Ovary (tissue), 9 donors: ENCODE results near the gene RADIL. TPM values are rescaled to one million over a fixed set of nuclear protein-coding genes. Genes with fewer than 3 reads are reported as not detected.

Experiments used
- DNase-seq, 5 donors: peaks; one replicate each; pipeline ENCODE4 v3.0.0-alpha.2; 2019 to 2020
- H3K27ac ChIP-seq, 2 donors: fragments of 200-600 bp; one replicate each; pipeline versions ENCODE4 v1.5.1 to v1.8.0; 2019 to 2022
- H3K27me3 ChIP-seq: fragments of 200-600 bp; one replicate; pipeline ENCODE4 v1.8.0; 2022
- H3K36me3 ChIP-seq: fragments of 200-600 bp; sonication (generic); one replicate; pipeline ENCODE4 v1.5.1; 2019
- H3K4me1 ChIP-seq: one replicate; pipeline ENCODE4 v1.8.1; 2013; ENCODE audit warnings: mild to moderate bottlenecking, moderate library complexity; ENCODE audit not compliant: insufficient read depth
- H3K4me3 ChIP-seq: fragments of 200-600 bp; sonication (generic); one replicate; pipeline ENCODE4 v1.5.1; 2017
- H3K9me3 ChIP-seq, 2 donors: fragments of 200-600 bp in 1 of 2; sonication (generic) in 1 of 2; one replicate each; pipeline versions ENCODE4 v1.5.1 to v1.8.1; 2013 to 2019; ENCODE audit warnings: mild to moderate bottlenecking in 1 of 2, moderate library complexity in 1 of 2
- CTCF ChIP-seq, 3 donors: fragments of 450-650 bp in 2 of 3; fragments of 200-600 bp in 1 of 3; IDR thresholded peaks; one replicate each; pipeline versions ENCODE4 v1.5.1 to v1.8.0; 2016 to 2022; ENCODE audit warnings: antibody characterized with exemption in 3 of 3, mild to moderate bottlenecking in 1 of 3
- EP300 ChIP-seq: sonication (generic); formaldehyde crosslinking; IDR thresholded peaks from one replicate; pipeline ENCODE4 v1.6.1; 2017; ENCODE audit warnings: antibody characterized with exemption
- POLR2A ChIP-seq: fragments of 450-650 bp; IDR thresholded peaks from one replicate; pipeline ENCODE4 v1.6.1; 2017; ENCODE audit warnings: antibody characterized with exemption, mild to moderate bottlenecking, moderate library complexity
- WGBS, 3 donors: extraction: QIAGEN DNeasy Blood & Tissue Kit in 1 of 3; methylation state at CpG; one replicate each; pipeline versions ENCODE4 v1.1.5 to v1.1.7; 2013 to 2017; 5-methylcytosine and 5-hydroxymethylcytosine counted together
- intact Hi-C, 4 donors: fragments of 100-400 bp; cut with DNase I; formaldehyde crosslinking; loops; one replicate each; pipeline versions ENCODE4 v1.11.0 to v1.15.1; 2022 to 2023
- polyA plus RNA-seq, 2 donors: library from polyadenylated mRNA; stranded (reverse); fragments of 200-250 nt in 1 of 2; fragments of 350-450 nt in 1 of 2; fragmentation: Illumina TruSeq in 1 of 2; extraction: RNeasy Lipid Tissue Mini Kit (QIAGEN cat#74804) in 1 of 2; gene quantifications; one replicate each; pipeline ENCODE4 v1.2.3, GENCODE V29; 2013 to 2014
- total RNA-seq, 7 donors: library from RNA; depleted of rRNA in 2 of 7; stranded (reverse); fragments of >200 nt in 2 of 7; fragmentation: NEBNext Ultra II Directional in 3 of 7; extraction: Animal tissue kit (Norgen Biotek cat#: 25700) in 3 of 7; gene quantifications; one replicate each; pipeline versions ENCODE4 v1.1.0 to v1.2.4, GENCODE V29; 2016 to 2023
- donor health status: DM: no; HTN: no; CAD: no; lungs with moderate emphysema.
- donor health status: DM: no; HTN: no; CAD: no.
- donor health status: Bipolar disorder and iron deficiency.
- donor health status: DM: yes; HTN: yes; CAD: no.
- donor health status: DM: no; HTN: no; CAD: no.
- donor health status: DM: yes; HTN: yes; CAD: no.

RADIL gene
- total and polyA plus RNA-seq, 9 donors = 0.98 to 5.4 (median 2.4) TPM

- intact Hi-C loops = no loop called here
- Histone ChIP-seq H3K36me3 (no peaks in the 10 kb centered on the region), H3K4me3 (no peak overlapping the region), H3K27ac (no peak overlapping the region), H3K9me3 (no peaks in the 10 kb centered on the region), H3K4me1 (peaks cover 4% of the 10 kb centered on the region), H3K27me3 (no peaks in the 10 kb centered on the region)
- TF ChIP-seq EP300 (no peak), CTCF (IDR thresholded peaks at IDR 0.05) (no peak), POLR2A (no peak)
- WGBS, 3 donors = 82 to 88% (median 83%) methylated on average over 34 to 38 of the region's 38 CpGs
- no peak for DNase-seq
Observed at GRCh38 chr7:4815609-4816418, 67.7 kb downstream of the RADIL start.

- WGBS, 3 donors = 97 to 99% (median 98%) methylated on average over 14 of the region's 14 CpGs
Observed at GRCh38 chr7:4815121-4815520, 68.4 kb downstream of the RADIL start.

GRCh38 chr7:4814433-4814832, 69.1 kb downstream of the RADIL start:
- intact Hi-C loops = no loop called here
- Histone ChIP-seq H3K36me3 (no peaks in the 10 kb centered on the region), H3K4me3 (no peak overlapping the region), H3K27me3 (no peaks in the 10 kb centered on the region), H3K9me3 (no peaks in the 10 kb centered on the region), H3K27ac (no peak overlapping the region), H3K4me1 (peaks cover 4% of the 10 kb centered on the region)
- DNase-seq = no peak
- WGBS, 3 donors = 77 to 85% (median 79%) methylated on average over 14 of the region's 14 CpGs
- TF ChIP-seq CTCF (IDR thresholded peaks at IDR 0.05) (no peak), POLR2A (no peak), EP300 (no peak)

More at GRCh38 chr7:4815121-4815520, 68.4 kb downstream of the RADIL start:
- intact Hi-C loops = no loop called here
- no peaks in the 10 kb centered on the region for H3K27me3 ChIP-seq
- no peaks in the 10 kb centered on the region for H3K36me3 ChIP-seq
- peaks cover 4% of the 10 kb centered on the region for H3K4me1 ChIP-seq
- H3K4me3 ChIP-seq = no peak overlapping the region
- TF ChIP-seq POLR2A = no peak
- no peak for TF ChIP-seq EP300
- TF ChIP-seq CTCF (IDR thresholded peaks at IDR 0.05) = no peak
- no peak for DNase-seq
- H3K27ac ChIP-seq = no peak overlapping the region
- no peaks in the 10 kb centered on the region for H3K9me3 ChIP-seq

- H3K27me3 ChIP-seq = no peaks in the 10 kb centered on the region
- intact Hi-C loops = loop anchor here in 2 of 4 donors (5.0 to 10.0 kb wide), 3 partner anchors 68 to 155 kb away; partner anchors contain the start of gene RADIL (in 1 of the 2)
- DNase-seq = no peak
- no peak overlapping the region for H3K27ac ChIP-seq
- no peak for TF ChIP-seq CTCF (IDR thresholded peaks at IDR 0.05)
- TF ChIP-seq POLR2A = no peak
- TF ChIP-seq EP300 = no peak
- H3K9me3 ChIP-seq = no peaks in the 10 kb centered on the region
- no peaks in the 10 kb centered on the region for H3K36me3 ChIP-seq
- WGBS, 3 donors = 84 to 95% (median 92%) methylated on average over 14 of the region's 14 CpGs
- H3K4me1 ChIP-seq = no peaks in the 10 kb centered on the region
- no peak overlapping the region for H3K4me3 ChIP-seq
Observed at GRCh38 chr7:4809666-4810065, 73.8 kb downstream of the RADIL start.
